Nephron progenitor cell (in vitro differentiated cells): ENCODE results near the gene PTPN4.
A peak's percentile ranks its signal among the peaks of the same experiment; 100 is the strongest.

Experiments used
- DNase-seq: peaks from one replicate; pipeline ENCODE4 v3.0.0; 2021
- H3K27ac Mint-ChIP-seq: 2 replicates; pipeline ENCODE4 v1.8.0; 2021; ENCODE audit warnings: mild to moderate bottlenecking, moderate library complexity, mixed read lengths
- H3K27me3 Mint-ChIP-seq: 2 replicates; pipeline ENCODE4 v1.8.0; 2021; ENCODE audit warnings: mild to moderate bottlenecking, low read depth, mixed read lengths; ENCODE audit not compliant: poor library complexity
- H3K36me3 Mint-ChIP-seq: 2 replicates; pipeline ENCODE4 v1.8.0; 2021; ENCODE audit warnings: low read depth, mixed read lengths
- H3K4me1 Mint-ChIP-seq: 2 replicates; pipeline ENCODE4 v1.8.0; 2021; ENCODE audit warnings: mixed read lengths
- H3K4me3 Mint-ChIP-seq: 2 replicates; pipeline ENCODE4 v1.8.0; 2021; ENCODE audit warnings: mild to moderate bottlenecking, moderate library complexity, mixed read lengths
- H3K9me3 Mint-ChIP-seq: 2 replicates; pipeline ENCODE4 v1.8.0; 2021; ENCODE audit warnings: mild to moderate bottlenecking, moderate library complexity, mixed read lengths
- CTCF ChIP-seq: fragments of 200-600 bp; sonication (generic); IDR thresholded peaks from 2 replicates; pipeline ENCODE4 v1.5.0; 2021; ENCODE audit warnings: antibody characterized with exemption

PTPN4 gene

GRCh38 chr2:119727493-119727892 lies 32.2 kb upstream of the PTPN4 start:
- DNase-seq: no peak
- H3K4me1 Mint-ChIP-seq: peaks cover 38% of the 10 kb centered on the region
- H3K27ac Mint-ChIP-seq: no peak overlapping the region
- H3K27me3 Mint-ChIP-seq: peaks cover 5% of the 10 kb centered on the region
- no peak overlapping the region for H3K4me3 Mint-ChIP-seq
- no peak for TF ChIP-seq CTCF
- no peaks in the 10 kb centered on the region for H3K9me3 Mint-ChIP-seq
- no peaks in the 10 kb centered on the region for H3K36me3 Mint-ChIP-seq

GRCh38 chr2:119728421-119728820 lies 31.3 kb upstream of the PTPN4 start:
- TF ChIP-seq CTCF: no peak
- no peaks in the 10 kb centered on the region for H3K36me3 Mint-ChIP-seq
- no peak overlapping the region for H3K4me3 Mint-ChIP-seq
- H3K9me3 Mint-ChIP-seq: no peaks in the 10 kb centered on the region
- H3K27ac Mint-ChIP-seq: no peak overlapping the region
- DNase-seq: no peak
- H3K27me3 Mint-ChIP-seq: peaks cover 5% of the 10 kb centered on the region
- H3K4me1 Mint-ChIP-seq: peaks cover 46% of the 10 kb centered on the region

- TF ChIP-seq CTCF: no peak
- no peaks in the 10 kb centered on the region for H3K9me3 Mint-ChIP-seq
- no peak overlapping the region for H3K4me3 Mint-ChIP-seq
- no peak for DNase-seq
- peak overlapping the region; percentile 10 for H3K27ac Mint-ChIP-seq
- H3K27me3 Mint-ChIP-seq: peaks cover 5% of the 10 kb centered on the region
- H3K36me3 Mint-ChIP-seq: no peaks in the 10 kb centered on the region
- H3K4me1 Mint-ChIP-seq: peaks cover 49% of the 10 kb centered on the region
These were observed 29.0 kb upstream of the PTPN4 start for GRCh38 chr2:119730671-119731177.

GRCh38 chr2:119731983-119732382 lies 27.7 kb upstream of the PTPN4 start:
- peaks cover 5% of the 10 kb centered on the region for H3K27me3 Mint-ChIP-seq
- no peak overlapping the region for H3K4me3 Mint-ChIP-seq
- no peak for TF ChIP-seq CTCF
- H3K4me1 Mint-ChIP-seq: peaks cover 57% of the 10 kb centered on the region
- H3K27ac Mint-ChIP-seq: no peak overlapping the region
- H3K36me3 Mint-ChIP-seq: no peaks in the 10 kb centered on the region
- DNase-seq: no peak
- no peaks in the 10 kb centered on the region for H3K9me3 Mint-ChIP-seq

GRCh38 chr2:119732601-119733164 lies 27.0 kb upstream of the PTPN4 start:
- no peaks in the 10 kb centered on the region for H3K9me3 Mint-ChIP-seq
- TF ChIP-seq CTCF: no peak
- no peak overlapping the region for H3K4me3 Mint-ChIP-seq
- no peak overlapping the region for H3K27ac Mint-ChIP-seq
- no peaks in the 10 kb centered on the region for H3K36me3 Mint-ChIP-seq
- peaks cover 57% of the 10 kb centered on the region for H3K4me1 Mint-ChIP-seq
- H3K27me3 Mint-ChIP-seq: peaks cover 5% of the 10 kb centered on the region
- DNase-seq: no peak

- no peak for DNase-seq
- Mint-ChIP-seq H3K9me3 (no peaks in the 10 kb centered on the region), H3K36me3 (no peaks in the 10 kb centered on the region)
These were observed 25.7 kb upstream of the PTPN4 start for GRCh38 chr2:119734047-119734446.

More at GRCh38 chr2:119734047-119734446, 25.7 kb upstream of the PTPN4 start:
- TF ChIP-seq CTCF: no peak
- Mint-ChIP-seq H3K27me3 (peaks cover 5% of the 10 kb centered on the region), H3K4me1 (peaks cover 57% of the 10 kb centered on the region), H3K4me3 (peak overlapping the region; percentile 31), H3K27ac (no peak overlapping the region)
